Uterus (tissue), 2 donors: Measurements from ENCODE around the gene PIWIL4.

Source experiments
- POLR2A ChIP-seq, 2 donors: fragments of 450-650 bp; IDR thresholded peaks; one replicate each; pipeline ENCODE4 v1.6.1; 2016; ENCODE audit warnings: antibody characterized with exemption in 2 of 2, mild to moderate bottlenecking in 1 of 2, moderate library complexity in 1 of 2
- TF ChIP-seq, protein P1 (sequence below), 4 experiments: fragments of 200-600 bp in 2 of 4; fragments of 450-650 bp in 2 of 4; sonication (generic) in 2 of 4; IDR thresholded peaks; one replicate each; pipeline ENCODE4 v1.5.1; 2016 to 2019; ENCODE audit warnings: antibody characterized with exemption in 4 of 4, mild to moderate bottlenecking in 2 of 4, moderate library complexity in 1 of 4

GRCh38 chr11:94533206-94533605 is 34.0 kb upstream of the PIWIL4 start:
- TF ChIP-seq, protein P1, sequence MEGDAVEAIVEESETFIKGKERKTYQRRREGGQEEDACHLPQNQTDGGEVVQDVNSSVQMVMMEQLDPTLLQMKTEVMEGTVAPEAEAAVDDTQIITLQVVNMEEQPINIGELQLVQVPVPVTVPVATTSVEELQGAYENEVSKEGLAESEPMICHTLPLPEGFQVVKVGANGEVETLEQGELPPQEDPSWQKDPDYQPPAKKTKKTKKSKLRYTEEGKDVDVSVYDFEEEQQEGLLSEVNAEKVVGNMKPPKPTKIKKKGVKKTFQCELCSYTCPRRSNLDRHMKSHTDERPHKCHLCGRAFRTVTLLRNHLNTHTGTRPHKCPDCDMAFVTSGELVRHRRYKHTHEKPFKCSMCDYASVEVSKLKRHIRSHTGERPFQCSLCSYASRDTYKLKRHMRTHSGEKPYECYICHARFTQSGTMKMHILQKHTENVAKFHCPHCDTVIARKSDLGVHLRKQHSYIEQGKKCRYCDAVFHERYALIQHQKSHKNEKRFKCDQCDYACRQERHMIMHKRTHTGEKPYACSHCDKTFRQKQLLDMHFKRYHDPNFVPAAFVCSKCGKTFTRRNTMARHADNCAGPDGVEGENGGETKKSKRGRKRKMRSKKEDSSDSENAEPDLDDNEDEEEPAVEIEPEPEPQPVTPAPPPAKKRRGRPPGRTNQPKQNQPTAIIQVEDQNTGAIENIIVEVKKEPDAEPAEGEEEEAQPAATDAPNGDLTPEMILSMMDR (IDR thresholded peaks at IDR 0.05), result no peak
- TF ChIP-seq POLR2A (IDR thresholded peaks at IDR 0.05), result no peak
